MM.1S (cell line): Measurements from ENCODE around the gene ZNF775.

Source experiments
- DNase-seq: peaks from one replicate; pipeline ENCODE4 v3.0.0-alpha.2; 2015
- H2AFZ ChIP-seq: fragments of 300-600 bp; sonication (generic); 2 replicates; pipeline ENCODE4 v1.6.0; 2016; ENCODE audit warnings: antibody characterized with exemption, low read length
- H3F3A ChIP-seq: fragments of 300-600 bp; sonication (generic); 2 replicates; pipeline ENCODE4 v1.6.1; 2016; ENCODE audit warnings: mild to moderate bottlenecking, antibody characterized with exemption, low read length, moderate library complexity, mixed read lengths; ENCODE audit not compliant: insufficient read depth
- H3K27ac ChIP-seq: fragments of 300-600 bp; sonication (generic); 2 replicates; pipeline ENCODE4 v1.5.1; 2016; ENCODE audit warnings: mild to moderate bottlenecking, low read length
- H3K27me3 ChIP-seq: fragments of 300-600 bp; sonication (generic); replicated peaks from 2 replicates; pipeline ENCODE4 v1.6.0; 2016; ENCODE audit warnings: low read length; ENCODE audit not compliant: insufficient read depth
- H3K36me3 ChIP-seq: fragments of 300-600 bp; sonication (generic); replicated peaks from 2 replicates; pipeline ENCODE4 v1.6.1; 2016; ENCODE audit warnings: mild to moderate bottlenecking, low read length, mixed read lengths; ENCODE audit not compliant: insufficient read depth
- H3K4me1 ChIP-seq: fragments of 300-600 bp; sonication (generic); 2 replicates; pipeline ENCODE4 v1.6.1; 2016; ENCODE audit warnings: low read length, mixed read lengths
- H3K4me2 ChIP-seq: fragments of 300-600 bp; sonication (generic); 2 replicates; pipeline ENCODE4 v1.6.0; 2016; ENCODE audit warnings: low read depth, low read length
- H3K4me3 ChIP-seq: fragments of 300-600 bp; sonication (generic); 2 replicates; pipeline ENCODE4 v1.5.1; 2016; ENCODE audit warnings: low read length, mixed read lengths
- H3K79me2 ChIP-seq: fragments of 300-600 bp; sonication (generic); 2 replicates; pipeline ENCODE4 v1.6.1; 2016; ENCODE audit warnings: mixed run types, low read length, mixed read lengths
- H3K9ac ChIP-seq: fragments of 300-600 bp; sonication (generic); 2 replicates; pipeline ENCODE4 v1.6.1; 2016; ENCODE audit warnings: low read length, mixed read lengths
- H3K9me2 ChIP-seq: fragments of 300-600 bp; sonication (generic); replicated peaks from 2 replicates; pipeline ENCODE4 v1.6.1; 2016; ENCODE audit warnings: mild to moderate bottlenecking, low read length, mixed read lengths; ENCODE audit not compliant: insufficient read depth
- H3K9me3 ChIP-seq: fragments of 300-600 bp; sonication (generic); replicated peaks from 2 replicates; pipeline ENCODE4 v1.6.1; 2016; ENCODE audit warnings: mild to moderate bottlenecking, low read length, mixed read lengths; ENCODE audit not compliant: insufficient read depth
- H4K20me1 ChIP-seq: fragments of 300-600 bp; sonication (generic); 2 replicates; pipeline ENCODE4 v1.6.1; 2016; ENCODE audit warnings: mild to moderate bottlenecking, low read length, moderate library complexity, mixed read lengths; ENCODE audit not compliant: insufficient read depth
- EZH2 ChIP-seq: fragments of 300-600 bp; sonication (generic); optimal IDR thresholded peaks from 2 replicates; pipeline ENCODE3; 2017; ENCODE audit warnings: low read depth, mild to moderate bottlenecking, antibody characterized with exemption, low read length, mixed read lengths
- EZH2phosphoT487 ChIP-seq: fragments of 300-600 bp; sonication (generic); IDR thresholded peaks from 2 replicates; pipeline ENCODE4 v1.6.1; 2018; ENCODE audit warnings: antibody characterized with exemption, low read length
- TF ChIP-seq, protein P1 (sequence below): fragments of 300-600 bp; sonication (generic); IDR thresholded peaks from 2 replicates; pipeline ENCODE4 v1.5.1; 2016; ENCODE audit warnings: antibody characterized with exemption, low read length, mixed read lengths

The ZNF775 gene

DNA sequence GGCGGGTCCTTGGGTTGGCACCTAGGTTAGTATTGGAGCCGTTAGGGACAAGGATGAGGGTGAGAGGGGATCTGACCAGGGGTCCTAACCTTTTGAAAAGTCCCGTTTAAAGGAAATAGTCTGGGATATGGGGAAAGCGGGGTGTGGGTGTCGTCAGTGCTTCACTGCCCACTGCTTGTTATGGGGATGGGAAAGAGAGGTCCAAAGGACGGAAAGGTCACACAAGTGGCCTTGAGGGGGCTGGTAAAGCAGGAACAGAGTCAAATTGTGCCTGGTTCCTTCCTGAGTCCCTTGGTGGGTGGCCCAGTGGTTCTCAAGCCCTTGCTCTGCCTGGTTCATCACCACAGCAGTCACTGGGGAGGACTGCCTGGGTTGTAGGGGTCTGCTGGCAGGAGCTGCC lies 2.6 kb upstream of the ZNF775 start:
- H3K27me3 ChIP-seq, result no peaks in the 10 kb centered on the region
- H3K4me1 ChIP-seq, result peaks cover 81% of the 10 kb centered on the region
- no peaks in the 10 kb centered on the region for H3K9me2 ChIP-seq
- no peaks in the 10 kb centered on the region for H4K20me1 ChIP-seq
- H3K79me2 ChIP-seq, result peaks cover 61% of the 10 kb centered on the region
- H2AFZ ChIP-seq, result no peak overlapping the region
- peak overlapping the region; percentile 84 for H3K4me2 ChIP-seq
- H3F3A ChIP-seq, result peaks cover 87% of the 10 kb centered on the region
- H3K27ac ChIP-seq, result peak overlapping the region; percentile 89
- TF ChIP-seq EZH2, result no peak
- TF ChIP-seq, protein P1, sequence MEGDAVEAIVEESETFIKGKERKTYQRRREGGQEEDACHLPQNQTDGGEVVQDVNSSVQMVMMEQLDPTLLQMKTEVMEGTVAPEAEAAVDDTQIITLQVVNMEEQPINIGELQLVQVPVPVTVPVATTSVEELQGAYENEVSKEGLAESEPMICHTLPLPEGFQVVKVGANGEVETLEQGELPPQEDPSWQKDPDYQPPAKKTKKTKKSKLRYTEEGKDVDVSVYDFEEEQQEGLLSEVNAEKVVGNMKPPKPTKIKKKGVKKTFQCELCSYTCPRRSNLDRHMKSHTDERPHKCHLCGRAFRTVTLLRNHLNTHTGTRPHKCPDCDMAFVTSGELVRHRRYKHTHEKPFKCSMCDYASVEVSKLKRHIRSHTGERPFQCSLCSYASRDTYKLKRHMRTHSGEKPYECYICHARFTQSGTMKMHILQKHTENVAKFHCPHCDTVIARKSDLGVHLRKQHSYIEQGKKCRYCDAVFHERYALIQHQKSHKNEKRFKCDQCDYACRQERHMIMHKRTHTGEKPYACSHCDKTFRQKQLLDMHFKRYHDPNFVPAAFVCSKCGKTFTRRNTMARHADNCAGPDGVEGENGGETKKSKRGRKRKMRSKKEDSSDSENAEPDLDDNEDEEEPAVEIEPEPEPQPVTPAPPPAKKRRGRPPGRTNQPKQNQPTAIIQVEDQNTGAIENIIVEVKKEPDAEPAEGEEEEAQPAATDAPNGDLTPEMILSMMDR, result no peak
- no peak for TF ChIP-seq EZH2phosphoT487
- no peaks in the 10 kb centered on the region for H3K9me3 ChIP-seq
- H3K9ac ChIP-seq, result peak overlapping the region; percentile 93
- no peaks in the 10 kb centered on the region for H3K36me3 ChIP-seq
- DNase-seq, result no peak
- H3K4me3 ChIP-seq, result no peak overlapping the region

DNA sequence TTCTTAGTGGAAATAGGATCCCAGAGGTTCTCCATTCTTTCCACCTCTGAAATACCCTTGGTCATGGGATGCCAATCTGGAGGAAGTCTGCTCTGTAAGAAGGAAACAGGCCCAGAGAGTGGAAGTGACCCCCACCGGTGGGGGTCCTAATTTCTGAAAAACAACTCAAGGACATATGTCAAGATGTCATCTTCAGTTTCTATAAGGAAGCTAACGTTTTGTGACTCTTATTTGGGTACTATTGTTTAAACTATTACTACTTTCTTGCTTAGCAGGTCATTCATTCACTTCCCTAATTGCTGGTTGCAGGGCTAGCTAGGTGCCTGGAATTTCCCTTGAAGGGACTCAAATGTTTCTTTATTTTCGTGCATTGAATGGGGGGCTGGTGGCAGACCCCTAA lies 1.9 kb upstream of the ZNF775 start:
- TF ChIP-seq EZH2, result no peak
- TF ChIP-seq, protein P1, result no peak
- TF ChIP-seq EZH2phosphoT487, result no peak
- peaks cover 61% of the 10 kb centered on the region for H3K79me2 ChIP-seq
- H4K20me1 ChIP-seq, result no peaks in the 10 kb centered on the region
- H3K27ac ChIP-seq, result peak overlapping the region; percentile 89
- H3K9ac ChIP-seq, result peak overlapping the region; percentile 93; the same call in 1 of the 2 replicates
- H3K9me2 ChIP-seq, result no peaks in the 10 kb centered on the region
- H3K36me3 ChIP-seq, result no peaks in the 10 kb centered on the region
- no peaks in the 10 kb centered on the region for H3K9me3 ChIP-seq
- no peak for DNase-seq
- no peak overlapping the region for H3K4me3 ChIP-seq
- H3K4me2 ChIP-seq, result peak overlapping the region; percentile 84; the same call in 1 of the 2 replicates
- H3K4me1 ChIP-seq, result peaks cover 82% of the 10 kb centered on the region
- H2AFZ ChIP-seq, result no peak overlapping the region
- peaks cover 86% of the 10 kb centered on the region for H3F3A ChIP-seq
- H3K27me3 ChIP-seq, result no peaks in the 10 kb centered on the region

DNA sequence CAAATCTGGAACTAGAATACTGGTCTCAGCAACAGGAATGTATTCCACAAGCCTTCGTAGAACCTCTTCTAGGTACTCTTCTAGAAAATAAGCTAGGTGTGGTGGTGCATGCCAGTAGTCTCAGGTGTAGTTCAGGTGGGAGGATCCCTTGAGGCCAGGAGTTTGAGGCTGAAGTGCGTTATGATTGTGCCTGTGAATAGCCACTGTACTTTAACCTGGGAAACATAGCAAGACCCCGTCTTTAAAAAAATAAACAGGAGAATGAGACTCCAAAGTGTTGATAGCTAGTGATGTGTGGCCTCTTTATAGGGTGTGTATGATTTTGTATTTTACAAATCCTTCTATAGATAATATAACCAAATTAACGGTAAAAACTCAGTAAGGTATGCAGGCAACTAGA lies 1.5 kb upstream of the ZNF775 start:
- H3K27ac ChIP-seq, result peak overlapping the region; percentile 89
- H3K27me3 ChIP-seq, result no peaks in the 10 kb centered on the region
- H3F3A ChIP-seq, result peaks cover 89% of the 10 kb centered on the region
- no peaks in the 10 kb centered on the region for H3K9me2 ChIP-seq
- no peaks in the 10 kb centered on the region for H3K9me3 ChIP-seq
- H3K36me3 ChIP-seq, result no peaks in the 10 kb centered on the region
- peak; percentile 56 for DNase-seq
- TF ChIP-seq EZH2 (no peak), EZH2phosphoT487 (no peak)
- TF ChIP-seq, protein P1, result no peak
- H3K79me2 ChIP-seq, result peaks cover 61% of the 10 kb centered on the region
- H3K4me3 ChIP-seq, result peak overlapping the region; percentile 76; the same call in 1 of the 2 replicates
- peaks cover 82% of the 10 kb centered on the region for H3K4me1 ChIP-seq
- peak overlapping the region; percentile 84 for H3K4me2 ChIP-seq
- no peaks in the 10 kb centered on the region for H4K20me1 ChIP-seq
- H2AFZ ChIP-seq, result no peak overlapping the region
- H3K9ac ChIP-seq, result peak overlapping the region; percentile 93
